T-helper 2 cell treated with Interferon-gamma antibody and Interleukin-4, amounts not matched to agents 5 μg/mL and 100 μg/mL, for 36 hours (primary cell): ENCODE measurements around the gene RSL1D1.

Source experiments
- DNase-seq: peaks from one replicate; pipeline ENCODE4 v3.0.0; 2021; ENCODE audit warnings: low spot score
- H3K27ac Mint-ChIP-seq: one replicate; pipeline ENCODE4 v1.8.0; 2021; ENCODE audit warnings: mild to moderate bottlenecking, mixed read lengths
- H3K27me3 Mint-ChIP-seq: one replicate; pipeline ENCODE4 v1.8.0; 2021; ENCODE audit warnings: low read depth, mixed read lengths
- H3K36me3 Mint-ChIP-seq: one replicate; pipeline ENCODE4 v1.8.0; 2021; ENCODE audit warnings: low read depth, mixed read lengths
- H3K4me1 Mint-ChIP-seq: one replicate; pipeline ENCODE4 v1.8.0; 2021; ENCODE audit warnings: low read depth, mixed read lengths
- H3K4me3 Mint-ChIP-seq: one replicate; pipeline ENCODE4 v1.8.0; 2022; ENCODE audit warnings: mild to moderate bottlenecking, moderate library complexity, mixed read lengths
- H3K9me3 Mint-ChIP-seq: one replicate; pipeline ENCODE4 v1.8.0; 2021; ENCODE audit warnings: mixed read lengths

RSL1D1 gene

GRCh38 chr16:11851294-11852091 lies at the start of gene RSL1D1:
Gene RSL1D1, minus strand, starts transcription at chr16:11851542. Its CDS starts 30 bp downstream, at chr16:11851512.
- peak within 1 kb of the TSS; percentile 98 for H3K4me3 Mint-ChIP-seq
- H3K27me3 Mint-ChIP-seq, result no peaks in the 10 kb centered on the region
- peaks cover 31% of the 10 kb centered on the region for H3K4me1 Mint-ChIP-seq
- DNase-seq, result peak; percentile 96
- H3K27ac Mint-ChIP-seq, result peak within 1 kb of the TSS; percentile 97
- H3K9me3 Mint-ChIP-seq, result no peaks in the 10 kb centered on the region
- H3K36me3 Mint-ChIP-seq, result peaks cover 42% of the 10 kb centered on the region

DNA sequence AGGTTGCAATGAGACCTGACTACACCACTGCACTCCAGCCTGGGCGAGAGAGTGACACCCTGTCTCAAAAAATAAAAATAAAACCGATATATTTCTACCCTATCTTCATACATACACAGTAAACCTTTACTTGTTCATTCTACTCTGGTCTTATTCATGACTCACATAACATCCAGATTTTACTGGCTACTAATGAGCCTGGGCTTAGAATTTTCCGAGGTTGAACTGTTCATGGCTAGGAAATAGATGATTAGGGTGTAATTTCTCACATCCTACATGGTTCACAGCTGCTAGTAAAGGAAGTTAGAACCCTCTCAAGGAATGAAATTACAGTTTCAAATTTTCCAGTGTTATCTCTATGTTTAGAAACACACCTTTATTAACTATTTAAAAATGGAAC lies 49.7 kb upstream of the RSL1D1 start:
- Mint-ChIP-seq H3K4me3 (no peak overlapping the region), H3K4me1 (peaks cover 17% of the 10 kb centered on the region), H3K27ac (no peak overlapping the region), H3K36me3 (peaks cover 12% of the 10 kb centered on the region), H3K9me3 (no peaks in the 10 kb centered on the region), H3K27me3 (no peaks in the 10 kb centered on the region)
- no peak for DNase-seq

DNA sequence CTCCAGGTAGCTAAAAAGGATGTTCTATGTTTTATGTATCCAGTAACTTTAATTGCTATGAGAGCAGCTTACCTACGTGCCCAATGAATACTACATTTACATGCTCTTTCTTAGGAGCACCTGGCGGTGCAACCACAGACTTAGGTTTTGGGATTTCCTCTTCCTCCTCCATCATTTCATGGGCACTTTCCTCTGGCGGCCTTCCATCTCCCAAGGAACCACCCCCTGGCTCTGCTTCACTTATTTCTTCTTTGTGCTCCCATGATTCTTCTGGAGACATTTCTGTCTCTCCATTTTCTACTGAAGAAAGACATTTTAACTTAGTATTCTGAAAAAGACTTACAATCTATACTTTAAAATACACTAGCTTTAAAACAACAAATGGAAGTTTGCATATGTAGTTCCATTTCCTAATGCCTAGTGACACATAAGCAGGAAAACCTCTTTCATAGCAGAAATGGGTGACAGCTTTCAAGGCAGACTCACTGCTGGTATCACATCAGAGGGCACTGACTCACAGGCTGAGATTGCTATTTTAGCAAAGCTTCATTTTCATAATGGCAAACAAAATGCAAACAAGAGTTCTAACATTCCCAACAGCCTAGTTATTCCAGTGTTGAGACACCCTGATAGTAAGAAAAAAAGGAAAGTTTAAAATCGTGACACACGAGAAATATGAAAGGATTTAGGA lies 45.3 kb upstream of the RSL1D1 start:
- no peak for DNase-seq
- Mint-ChIP-seq H3K9me3 (no peaks in the 10 kb centered on the region), H3K4me1 (peaks cover 17% of the 10 kb centered on the region), H3K27ac (no peak overlapping the region), H3K27me3 (no peaks in the 10 kb centered on the region), H3K36me3 (peaks cover 23% of the 10 kb centered on the region), H3K4me3 (no peak overlapping the region)

- H3K36me3 Mint-ChIP-seq, result peaks cover 31% of the 10 kb centered on the region
- H3K4me3 Mint-ChIP-seq, result no peak overlapping the region
- no peaks in the 10 kb centered on the region for H3K9me3 Mint-ChIP-seq
- H3K4me1 Mint-ChIP-seq, result peaks cover 4% of the 10 kb centered on the region
- no peaks in the 10 kb centered on the region for H3K27me3 Mint-ChIP-seq
- no peak overlapping the region for H3K27ac Mint-ChIP-seq
- no peak for DNase-seq
Measured at GRCh38 chr16:11893571-11893970, 42.2 kb upstream of the RSL1D1 start.

DNA sequence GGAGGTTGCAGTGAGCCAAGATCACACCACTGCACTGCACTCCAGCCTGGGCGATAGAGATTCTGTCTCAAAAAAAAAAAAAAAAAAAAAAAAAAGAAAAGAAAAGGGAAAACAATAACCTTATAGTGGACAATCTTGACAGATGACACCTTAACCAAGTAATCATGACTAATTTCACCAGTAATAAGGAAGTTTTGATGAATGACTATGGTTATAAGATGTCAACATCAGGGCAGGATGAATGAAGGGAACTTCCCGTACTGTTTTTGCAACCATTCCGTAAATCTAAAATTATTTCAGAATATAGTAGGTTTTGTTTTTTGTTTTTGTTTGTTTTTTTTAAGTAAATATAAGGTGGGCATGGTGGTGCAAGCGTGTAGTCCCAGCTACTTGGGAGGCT lies 41.4 kb upstream of the RSL1D1 start:
- H3K9me3 Mint-ChIP-seq, result no peaks in the 10 kb centered on the region
- H3K4me3 Mint-ChIP-seq, result no peak overlapping the region
- no peaks in the 10 kb centered on the region for H3K27me3 Mint-ChIP-seq
- H3K4me1 Mint-ChIP-seq, result peaks cover under 1% of the 10 kb centered on the region
- no peak overlapping the region for H3K27ac Mint-ChIP-seq
- no peak for DNase-seq
- peaks cover 33% of the 10 kb centered on the region for H3K36me3 Mint-ChIP-seq

- Mint-ChIP-seq H3K9me3 (no peaks in the 10 kb centered on the region), H3K36me3 (peaks cover 44% of the 10 kb centered on the region), H3K27ac (no peak overlapping the region), H3K4me3 (no peak overlapping the region), H3K27me3 (no peaks in the 10 kb centered on the region), H3K4me1 (no peaks in the 10 kb centered on the region)
- DNase-seq, result no peak
Measured at GRCh38 chr16:11890231-11890965, 39.1 kb upstream of the RSL1D1 start.

DNA sequence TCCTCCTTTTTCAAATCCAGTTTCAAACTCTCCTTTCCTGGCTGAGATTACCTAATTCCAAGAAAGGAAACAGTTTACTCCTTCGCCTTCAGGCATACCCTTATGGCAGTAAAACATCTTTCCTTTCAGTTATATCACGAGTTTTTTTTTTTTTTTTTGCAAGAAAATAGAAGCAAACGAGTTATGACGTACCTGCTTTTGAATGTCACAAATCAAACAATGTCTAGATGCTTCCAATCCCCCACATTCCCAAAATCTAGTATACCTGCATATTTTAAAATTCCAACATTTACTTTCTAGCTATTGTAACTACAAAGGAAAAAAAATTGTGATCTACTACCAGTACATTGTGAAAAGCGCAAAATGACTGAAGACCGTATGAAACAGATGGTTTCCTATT lies 35.5 kb upstream of the RSL1D1 start:
- Mint-ChIP-seq H3K27ac (no peak overlapping the region), H3K27me3 (no peaks in the 10 kb centered on the region), H3K9me3 (no peaks in the 10 kb centered on the region), H3K4me3 (no peak overlapping the region), H3K4me1 (no peaks in the 10 kb centered on the region), H3K36me3 (peaks cover 42% of the 10 kb centered on the region)
- no peak for DNase-seq

GRCh38 chr16:11884035-11884434 lies 32.7 kb upstream of the RSL1D1 start:
- no peak overlapping the region for H3K4me3 Mint-ChIP-seq
- no peak overlapping the region for H3K27ac Mint-ChIP-seq
- peaks cover 49% of the 10 kb centered on the region for H3K36me3 Mint-ChIP-seq
- no peaks in the 10 kb centered on the region for H3K9me3 Mint-ChIP-seq
- no peaks in the 10 kb centered on the region for H3K27me3 Mint-ChIP-seq
- peaks cover 3% of the 10 kb centered on the region for H3K4me1 Mint-ChIP-seq
- no peak for DNase-seq

GRCh38 chr16:11880007-11880406 lies 28.7 kb upstream of the RSL1D1 start:
- DNase-seq, result no peak
- Mint-ChIP-seq H3K27ac (no peak overlapping the region), H3K4me1 (peaks cover 3% of the 10 kb centered on the region), H3K9me3 (no peaks in the 10 kb centered on the region), H3K36me3 (peaks cover 41% of the 10 kb centered on the region), H3K27me3 (no peaks in the 10 kb centered on the region), H3K4me3 (no peak overlapping the region)

DNA sequence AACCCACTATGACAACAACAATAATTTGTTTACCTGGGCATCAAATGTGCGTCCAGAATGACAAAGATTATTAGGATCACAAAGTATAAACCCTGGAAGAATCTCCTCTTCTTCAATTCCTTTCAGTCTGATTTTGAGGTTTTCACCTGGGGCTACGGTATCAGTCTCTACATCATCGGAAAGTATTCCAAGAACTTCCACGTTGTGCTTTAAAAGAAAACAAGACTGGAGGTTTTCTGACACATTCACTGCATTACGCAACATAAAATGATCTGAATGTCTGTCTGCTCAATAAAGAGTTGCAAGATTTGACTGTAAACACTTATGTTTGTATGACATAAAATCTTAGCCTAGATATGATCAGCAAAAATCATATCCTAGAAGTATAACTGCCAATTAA lies 26.0 kb upstream of the RSL1D1 start:
- Mint-ChIP-seq H3K4me1 (peaks cover 3% of the 10 kb centered on the region), H3K9me3 (no peaks in the 10 kb centered on the region), H3K4me3 (no peak overlapping the region), H3K27ac (no peak overlapping the region), H3K27me3 (no peaks in the 10 kb centered on the region), H3K36me3 (peaks cover 52% of the 10 kb centered on the region)
- no peak for DNase-seq

DNA sequence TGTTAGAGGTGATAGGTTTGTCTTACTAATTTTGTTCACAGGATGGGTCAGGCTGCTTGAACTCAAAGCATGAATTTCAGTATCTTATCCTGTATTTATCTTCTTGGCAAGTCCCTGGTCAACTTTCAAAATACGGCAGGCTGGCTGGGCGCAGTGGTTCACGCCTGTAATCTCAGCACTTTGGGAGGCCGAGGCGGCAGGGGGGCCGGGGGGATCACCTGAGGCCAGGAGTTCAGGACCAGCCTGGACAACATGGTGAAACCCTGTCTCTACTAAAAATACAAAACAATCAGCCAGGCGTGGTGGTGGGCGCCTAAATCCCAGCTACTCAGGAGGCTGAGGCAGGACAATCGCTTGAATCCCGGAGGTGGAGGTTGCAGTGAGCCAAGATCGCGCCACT lies 25.0 kb upstream of the RSL1D1 start:
- no peaks in the 10 kb centered on the region for H3K27me3 Mint-ChIP-seq
- peaks cover 52% of the 10 kb centered on the region for H3K36me3 Mint-ChIP-seq
- H3K4me3 Mint-ChIP-seq, result no peak overlapping the region
- no peak for DNase-seq
- peaks cover 3% of the 10 kb centered on the region for H3K4me1 Mint-ChIP-seq
- H3K27ac Mint-ChIP-seq, result no peak overlapping the region
- no peaks in the 10 kb centered on the region for H3K9me3 Mint-ChIP-seq

GRCh38 chr16:11875721-11876120 lies 24.4 kb upstream of the RSL1D1 start:
- Mint-ChIP-seq H3K27ac (no peak overlapping the region), H3K27me3 (no peaks in the 10 kb centered on the region), H3K36me3 (peaks cover 50% of the 10 kb centered on the region), H3K4me3 (no peak overlapping the region), H3K4me1 (peaks cover 3% of the 10 kb centered on the region), H3K9me3 (no peaks in the 10 kb centered on the region)
- no peak for DNase-seq

GRCh38 chr16:11871193-11871592 lies 19.9 kb upstream of the RSL1D1 start:
- H3K27me3 Mint-ChIP-seq, result no peaks in the 10 kb centered on the region
- H3K9me3 Mint-ChIP-seq, result no peaks in the 10 kb centered on the region
- no peak overlapping the region for H3K27ac Mint-ChIP-seq
- DNase-seq, result no peak
- H3K4me1 Mint-ChIP-seq, result no peaks in the 10 kb centered on the region
- H3K36me3 Mint-ChIP-seq, result peaks cover 35% of the 10 kb centered on the region
- no peak overlapping the region for H3K4me3 Mint-ChIP-seq

- H3K27me3 Mint-ChIP-seq, result no peaks in the 10 kb centered on the region
- no peak overlapping the region for H3K4me3 Mint-ChIP-seq
- H3K9me3 Mint-ChIP-seq, result no peaks in the 10 kb centered on the region
- no peak for DNase-seq
- H3K27ac Mint-ChIP-seq, result no peak overlapping the region
- peaks cover 4% of the 10 kb centered on the region for H3K4me1 Mint-ChIP-seq
- H3K36me3 Mint-ChIP-seq, result peaks cover 27% of the 10 kb centered on the region
Measured at GRCh38 chr16:11870399-11870798, 19.1 kb upstream of the RSL1D1 start.
